K562 (cell line): Measurements from ENCODE around the gene TNFAIP1. TPM values are rescaled to one million over a fixed set of nuclear protein-coding genes. Genes with fewer than 3 reads are reported as not detected.
A peak's percentile ranks its signal among the peaks of the same experiment; 100 is the strongest.

ENCODE experiments used
- ATAC-seq: fragments of 200-7000 bp; cut with Tn5 transposase; 3 replicates; pipeline ENCODE4 v1.9.1; 2020; ENCODE audit warnings: moderate library complexity
- BruUV-seq: library from RNA; stranded (reverse); fragments of 400-500 nt; replicated peaks from 2 replicates; lab custom pipeline; 2021; lab: Mats Ljungman, UMichigan
- CTCF ChIA-PET: fragments of 300-600 bp; formaldehyde crosslinking; extraction: SDS; loops from one replicate; lab custom pipeline; 2021; ENCODE audit warnings: low intra/inter-chr PET ratio; lab: Yijun Ruan, JAX
- POLR2A ChIA-PET: fragments of 300-600, 350-650 bp; sonication (Branson Sonifier 250); formaldehyde crosslinking; extraction: SDS; loops from one replicate; lab custom pipeline; 2021; ENCODE audit warnings: antibody characterized with exemption, inconsistent platforms; lab: Yijun Ruan, JAX
- DNase-seq, 4 experiments: peaks; one replicate each; pipeline versions ENCODE4 v3.0.0 to v3.0.0-alpha.2; 2011 to 2018; ENCODE audit warnings: low spot score in 3 of 4, mixed read lengths in 3 of 4; ENCODE audit errors: extremely low read depth in 1 of 4
- FAIRE-seq: peaks from 2 replicates; lab custom pipeline; 2011; peaks lifted over from hg19 to GRCh38; lab: Jason Lieb, UNC
- H2AFZ ChIP-seq: 2 replicates; pipeline ENCODE4 v1.6.0; 2011; ENCODE audit warnings: low read depth, low read length, control low read depth, inconsistent platforms
- H3K27ac ChIP-seq: fragments of 200-600 bp; 3 replicates; pipeline ENCODE4 v1.8.0; 2011; ENCODE audit warnings: low read depth, mild to moderate bottlenecking, control low read depth, inconsistent platforms, low read length, moderate library complexity, mixed read lengths; ENCODE audit errors: extremely low read depth
- H3K27me3 ChIP-seq, 2 experiments: fragments of 300-600 bp in 1 of 2; 2 replicates in 1 of 2; 3 replicates in 1 of 2; pipeline versions ENCODE4 v1.6.0 to v1.8.0; 2011; ENCODE audit warnings: inconsistent platforms in 2 of 2, low read length in 2 of 2, mild to moderate bottlenecking in 1 of 2, mixed read lengths in 1 of 2, moderate library complexity in 1 of 2; ENCODE audit not compliant: control insufficient read depth in 2 of 2, insufficient read depth in 2 of 2
- H3K36me3 ChIP-seq: fragments of 300-600 bp; 3 replicates; pipeline ENCODE4 v1.8.0; 2011; ENCODE audit warnings: mild to moderate bottlenecking, low read length, inconsistent platforms; ENCODE audit not compliant: control insufficient read depth, insufficient read depth
- H3K4me1 ChIP-seq, 2 experiments: fragments of 200-600 bp in 1 of 2; replicated peaks in 1 of 2; 2 replicates in 1 of 2; 3 replicates in 1 of 2; pipeline versions ENCODE4 v1.5.1 to v1.8.0; 2011; ENCODE audit warnings: inconsistent platforms in 2 of 2, low read length in 2 of 2, mild to moderate bottlenecking in 1 of 2, mixed read lengths in 1 of 2, moderate library complexity in 1 of 2; ENCODE audit not compliant: control insufficient read depth in 2 of 2, insufficient read depth in 2 of 2
- H3K4me2 ChIP-seq: 2 replicates; pipeline ENCODE4 v1.6.1; 2011; ENCODE audit warnings: low read length, control low read depth, inconsistent platforms, mixed read lengths; ENCODE audit not compliant: insufficient read depth
- H3K4me3 ChIP-seq: fragments of 200-600 bp; sonication (generic), shearing (Covaris generic); 2 replicates; pipeline ENCODE4 v1.5.1; 2016; ENCODE audit warnings: control low read depth, inconsistent platforms
- H3K79me2 ChIP-seq: fragments of 200-600 bp; 3 replicates; pipeline ENCODE4 v1.8.0; 2011; ENCODE audit warnings: low read length, inconsistent platforms; ENCODE audit not compliant: control insufficient read depth, insufficient read depth
- H3K9ac ChIP-seq, 2 experiments: 2 replicates each; pipeline versions ENCODE4 v1.6.0 to v1.6.1; 2011; ENCODE audit warnings: low read depth in 2 of 2, low read length in 2 of 2, control low read depth in 1 of 2, inconsistent platforms in 1 of 2, mild to moderate bottlenecking in 1 of 2, mixed read lengths in 1 of 2; ENCODE audit not compliant: insufficient read depth in 1 of 2
- H3K9me1 ChIP-seq: one replicate; pipeline ENCODE4 v1.6.0; 2011; ENCODE audit warnings: inconsistent platforms, mild to moderate bottlenecking, low read length, moderate library complexity; ENCODE audit not compliant: control insufficient read depth, insufficient read depth
- H3K9me3 ChIP-seq: replicated peaks from 2 replicates; pipeline ENCODE4 v1.5.1; 2011; ENCODE audit warnings: low read depth, low read length, inconsistent platforms; ENCODE audit not compliant: control insufficient read depth, insufficient read depth
- H4K20me1 ChIP-seq: replicated peaks from 2 replicates; pipeline ENCODE4 v1.6.1; 2011; ENCODE audit warnings: low read length, inconsistent platforms, mixed read lengths; ENCODE audit not compliant: control insufficient read depth, insufficient read depth
- ARID1B ChIP-seq: fragments of 450-650 bp; IDR thresholded peaks from 2 replicates; pipeline ENCODE4 v1.6.1; 2016; ENCODE audit warnings: antibody characterized with exemption, mild to moderate bottlenecking, inconsistent platforms
- EZH2 ChIP-seq: IDR thresholded peaks from 2 replicates; pipeline ENCODE4 v1.6.1; 2012; ENCODE audit warnings: low read depth, mild to moderate bottlenecking, inconsistent platforms, low read length, borderline replicate concordance
- FOSL1 ChIP-seq: fragments of 200-800 bp; sonication (Bioruptor generic); conservative IDR thresholded peaks from 2 replicates; pipeline ENCODE4 v1.6.1; 2016; ENCODE audit warnings: missing genetic modification characterization, missing compliant biosample characterization
- FOXA1 ChIP-seq: fragments of 450-650 bp; IDR thresholded peaks from 2 replicates; pipeline ENCODE4 v1.6.1; 2016; ENCODE audit warnings: mild to moderate bottlenecking, borderline replicate concordance
- FOXA3 ChIP-seq, 2 experiments: fragments of 450-650 bp in 1 of 2; sonication (generic) in 1 of 2; formaldehyde crosslinking; IDR thresholded peaks in 1 of 2; conservative IDR thresholded peaks in 1 of 2; 2 replicates each; pipeline versions ENCODE4 v1.4.0 to v1.8.0; 2020 to 2022; ENCODE audit warnings: mild to moderate bottlenecking in 2 of 2, missing genetic modification reagents in 1 of 2
- FOXK1 ChIP-seq: sonication (generic); formaldehyde crosslinking; IDR thresholded peaks from 2 replicates; pipeline ENCODE4 v1.8.0; 2022; ENCODE audit warnings: missing genetic modification reagents, mild to moderate bottlenecking, borderline replicate concordance
- MCM5 ChIP-seq: fragments of 450-650 bp; IDR thresholded peaks from 2 replicates; pipeline ENCODE4 v1.6.1; 2016; ENCODE audit warnings: low read depth
- MED1 ChIP-seq: sonication (generic); formaldehyde crosslinking; IDR thresholded peaks from 2 replicates; pipeline ENCODE4 v1.8.1; 2023; ENCODE audit warnings: missing genetic modification reagents, borderline replicate concordance
- MEIS2 ChIP-seq: fragments of 450-650 bp; IDR thresholded peaks from 2 replicates; pipeline ENCODE4 v1.6.1; 2014; ENCODE audit warnings: mild to moderate bottlenecking; ENCODE audit not compliant: partially characterized antibody
- MTA3 ChIP-seq: fragments of 450-650 bp; formaldehyde crosslinking; IDR thresholded peaks from 2 replicates; pipeline ENCODE4 v1.6.1; 2017; ENCODE audit warnings: mild to moderate bottlenecking, borderline replicate concordance
- NR1H2 ChIP-seq: sonication (generic); formaldehyde crosslinking; IDR thresholded peaks from 2 replicates; pipeline ENCODE4 v1.4.0; 2020; ENCODE audit warnings: mild to moderate bottlenecking, missing genetic modification reagents
- OTX1 ChIP-seq: fragments of 450-650 bp; formaldehyde crosslinking; IDR thresholded peaks from 2 replicates; pipeline ENCODE4 v1.4.0; 2022; ENCODE audit warnings: mild to moderate bottlenecking
- RBM22 ChIP-seq: fragments of 200-400 bp; formaldehyde crosslinking; IDR thresholded peaks from 2 replicates; pipeline ENCODE4 v1.6.1; 2018; ENCODE audit warnings: low read length, low read depth; ENCODE audit not compliant: poor library complexity, severe bottlenecking
- SMARCA4 ChIP-seq: fragments of 450-650 bp; IDR thresholded peaks from 2 replicates; pipeline ENCODE4 v1.6.1; 2016
- TAF15 ChIP-seq: fragments of 200-400 bp; formaldehyde crosslinking; IDR thresholded peaks from 2 replicates; pipeline ENCODE4 v1.6.1; 2017; ENCODE audit warnings: mild to moderate bottlenecking, low read depth, low read length, moderate library complexity
- THRB ChIP-seq: fragments of 450-650 bp; formaldehyde crosslinking; conservative IDR thresholded peaks from 2 replicates; pipeline ENCODE4 v1.4.0; 2022; ENCODE audit warnings: mild to moderate bottlenecking, missing genetic modification characterization
- ZC3H11A ChIP-seq: IDR thresholded peaks from 2 replicates; pipeline ENCODE4 v1.6.1; 2012; ENCODE audit warnings: low read depth, low read length, improper control_type of control experiment
- ZC3H4 ChIP-seq: sonication (generic); formaldehyde crosslinking; IDR thresholded peaks from 2 replicates; pipeline ENCODE4 v1.9.0; 2021; ENCODE audit warnings: missing genetic modification reagents, borderline replicate concordance
- ZNF124 ChIP-seq: sonication (generic); formaldehyde crosslinking; IDR thresholded peaks from 2 replicates; pipeline ENCODE4 v1.8.1; 2022; ENCODE audit warnings: missing genetic modification reagents
- ZNF444 ChIP-seq: fragments of 250-450 bp; sonication (Bioruptor Pico); IDR thresholded peaks from 2 replicates; pipeline ENCODE4 v1.4.0; 2020; ENCODE audit warnings: mild to moderate bottlenecking, moderate library complexity
- WGBS: fragments of 100-300 bp; shearing (Covaris generic); methylation state at CpG from one replicate; pipeline ENCODE4 v1.1.6; 2016; ENCODE audit warnings: low coverage, mixed read lengths; ENCODE audit not compliant: insufficient coverage; ENCODE audit errors: missing lambda C conversion rate; 5-methylcytosine and 5-hydroxymethylcytosine counted together
- in situ Hi-C: fragments of 300-500 bp; cut with MboI; formaldehyde crosslinking; loops from 4 replicates; pipeline ENCODE4 v1.15.0; 2018; ENCODE audit warnings: inconsistent platforms, mixed read lengths
- intact Hi-C: fragments of 100-400 bp; cut with micrococcal nuclease; formaldehyde crosslinking; loops from 2 replicates; pipeline ENCODE4 v1.14.2; 2022
- polyA plus RNA-seq, 8 experiments: library from polyadenylated mRNA; depleted of rRNA in 4 of 8; stranded (reverse) in 5 of 8; unstranded in 3 of 8; fragments of >200 nt; fragmentation: Nextera tagmentation in 2 of 8; fragmentation: Illumina TruSeq in 1 of 8; extraction: Ambion mirVana in 2 of 8; extraction: Trizol in 1 of 8; gene quantifications; 2 replicates each; pipeline versions ENCODE4 v1.2.1 to v1.2.3, GENCODE V29; 2011 to 2014; ENCODE audit warnings: inconsistent platforms in 1 of 8, missing spikeins in 1 of 8
- total RNA-seq, 7 experiments: library from RNA; depleted of rRNA in 6 of 7; stranded (reverse); fragments of >200 nt in 6 of 7; fragmentation: Illumina TruSeq in 2 of 7; extraction: Trizol in 2 of 7; gene quantifications; 2 replicates each; pipeline versions ENCODE4 v1.2.1 to v1.2.3, GENCODE V29; 2011 to 2021; ENCODE audit warnings: low replicate concordance in 1 of 7
- TF ChIP-seq, protein P1 (sequence below): fragments of 450-650 bp; IDR thresholded peaks from 2 replicates; pipeline ENCODE4 v1.6.1; 2017; ENCODE audit warnings: antibody characterized with exemption

The TNFAIP1 gene
- total and polyA plus RNA-seq, 9 of the 15 experiments (the other 6 are each of a cell fraction or from before 2014, with no cell fraction given): 2.1 to 20.1 (median 8.2) TPM

DNA sequence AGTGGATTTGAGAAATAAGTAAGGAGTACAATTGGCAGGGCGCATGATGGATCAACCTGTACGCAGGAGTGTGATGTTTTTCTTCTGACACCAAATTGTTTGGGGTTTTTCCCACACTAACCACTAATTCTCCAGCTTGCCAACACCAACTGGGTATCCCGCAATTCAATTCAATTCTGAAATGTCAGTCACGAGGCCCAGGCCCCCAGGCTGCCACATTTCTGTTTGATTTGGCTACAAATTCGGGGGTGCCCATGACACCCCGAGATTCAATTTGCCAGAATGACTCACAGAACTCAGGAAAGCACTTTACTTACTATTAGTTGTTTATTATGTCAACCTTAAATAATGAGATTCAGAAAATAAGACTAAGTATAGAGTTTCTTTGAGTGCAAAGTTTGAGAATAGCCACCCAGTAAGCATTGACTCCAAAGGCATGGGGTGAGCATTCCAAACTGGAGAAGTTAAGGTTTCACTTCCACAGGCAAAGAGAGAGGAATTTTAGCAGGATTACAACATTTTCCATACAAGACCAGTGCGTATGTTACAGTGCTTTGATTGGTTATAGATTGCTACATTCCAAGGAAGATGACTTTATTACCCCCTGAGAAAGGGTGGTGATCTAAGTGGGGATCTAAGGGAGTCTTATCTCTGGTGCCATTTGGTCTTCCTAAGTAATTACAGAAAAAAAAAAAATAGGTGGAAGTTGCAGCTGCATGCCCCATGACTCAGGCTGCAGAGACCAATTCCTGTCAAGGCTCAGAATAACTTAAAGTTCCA is 59.0 kb downstream of the TNFAIP1 start:
- H3K4me2 ChIP-seq: no peak overlapping the region
- no peak overlapping the region for H3K9ac ChIP-seq
- 14% methylated on average over 7 of the region's 7 CpGs for WGBS
- ATAC-seq (no peak), FAIRE-seq (no peak), DNase-seq (peak in 1 of 4 experiments; percentile 17)
- no TSS peak for BruUV-seq
- CTCF ChIA-PET: no interaction called here
- no peaks in the 10 kb centered on the region for H3K36me3 ChIP-seq
- no peak overlapping the region for H3K27ac ChIP-seq
- intact Hi-C loops (no loop called here), in situ Hi-C loops (no loop called here)
- POLR2A ChIA-PET: interaction anchor here (0.6 to 1.9 kb wide), 8 partner anchors 9 to 725 kb away, joined by 3 to 8 read pairs (median 4); no protein-coding TSS in a partner anchor
- H3K4me3 ChIP-seq: no peak overlapping the region
- no peaks in the 10 kb centered on the region for H3K9me3 ChIP-seq
- no peak overlapping the region for H2AFZ ChIP-seq
- H3K79me2 ChIP-seq: no peaks in the 10 kb centered on the region
- H3K9me1 ChIP-seq: no peaks in the 10 kb centered on the region
- no peaks in the 10 kb centered on the region for H3K27me3 ChIP-seq
- peaks cover 9 to 13% of the 10 kb centered on the region in 2 experiments; a peak in 4 of 5 replicates for H3K4me1 ChIP-seq
- H4K20me1 ChIP-seq: 0 out of 2 replicates have a peak, but pooled peaks cover 8% of the 10 kb centered on the region
- TF ChIP-seq SMARCA4: peak; percentile 50; the same call in 1 of the 2 replicates
- 0 out of 4 replicates have a peak, but pooled peaks of 1 of the 2 experiments have one; percentile 11 for TF ChIP-seq FOXA3 (CRISPR knock-in tag; conservative IDR thresholded peaks at IDR 0.05 in 1 of 2, IDR thresholded peaks at IDR 0.05 in 1 of 2)
- no peak for TF ChIP-seq ZC3H11A
- TF ChIP-seq MEIS2: no peak
- no peak for TF ChIP-seq MTA3
- no peak for TF ChIP-seq RBM22
- no peak for TF ChIP-seq OTX1 (CRISPR knock-in tag)
- no peak for TF ChIP-seq ZC3H4 (CRISPR knock-in tag)
- TF ChIP-seq NR1H2 (CRISPR knock-in tag): no peak
- TF ChIP-seq MCM5: no peak
- no peak for TF ChIP-seq TAF15
- TF ChIP-seq FOXK1 (CRISPR knock-in tag): no peak
- TF ChIP-seq, protein P1, sequence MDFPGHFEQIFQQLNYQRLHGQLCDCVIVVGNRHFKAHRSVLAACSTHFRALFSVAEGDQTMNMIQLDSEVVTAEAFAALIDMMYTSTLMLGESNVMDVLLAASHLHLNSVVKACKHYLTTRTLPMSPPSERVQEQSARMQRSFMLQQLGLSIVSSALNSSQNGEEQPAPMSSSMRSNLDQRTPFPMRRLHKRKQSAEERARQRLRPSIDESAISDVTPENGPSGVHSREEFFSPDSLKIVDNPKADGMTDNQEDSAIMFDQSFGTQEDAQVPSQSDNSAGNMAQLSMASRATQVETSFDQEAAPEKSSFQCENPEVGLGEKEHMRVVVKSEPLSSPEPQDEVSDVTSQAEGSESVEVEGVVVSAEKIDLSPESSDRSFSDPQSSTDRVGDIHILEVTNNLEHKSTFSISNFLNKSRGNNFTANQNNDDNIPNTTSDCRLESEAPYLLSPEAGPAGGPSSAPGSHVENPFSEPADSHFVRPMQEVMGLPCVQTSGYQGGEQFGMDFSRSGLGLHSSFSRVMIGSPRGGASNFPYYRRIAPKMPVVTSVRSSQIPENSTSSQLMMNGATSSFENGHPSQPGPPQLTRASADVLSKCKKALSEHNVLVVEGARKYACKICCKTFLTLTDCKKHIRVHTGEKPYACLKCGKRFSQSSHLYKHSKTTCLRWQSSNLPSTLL: no peak
- no peak for TF ChIP-seq ZNF124 (CRISPR knock-in tag)
- TF ChIP-seq ZNF444 (CRISPR knock-in tag): no peak
- TF ChIP-seq MED1 (CRISPR knock-in tag): no peak
- TF ChIP-seq THRB (CRISPR knock-in tag): no peak
- peak; percentile 61 for TF ChIP-seq FOSL1 (tag)
- no peak for TF ChIP-seq FOXA1
- TF ChIP-seq ARID1B: peak; percentile 55; the same call in 1 of the 2 replicates
- no peak for TF ChIP-seq EZH2
